Neural cell (in vitro differentiated cells): ENCODE measurements around the gene SULF2. TPM values are rescaled to one million over a fixed set of nuclear protein-coding genes. Genes with fewer than 3 reads are reported as not detected.

Experiments used
- polyA plus RNA-seq: library from polyadenylated mRNA; depleted of rRNA; stranded (reverse); fragments of >200 nt; gene quantifications from 2 replicates; pipeline ENCODE4 v1.2.3, GENCODE V29; 2014
- small RNA-seq, 3 experiments: library from RNA; depleted of rRNA; stranded (forward); fragments of <200 nt; gene quantifications; one replicate each; pipeline ENCODE3, GENCODE V24; 2012

Gene SULF2
- polyA plus RNA-seq, 1 donor from 2014 or later: 30.0 TPM

Small RNAs within 50 kb of the gene (small RNA-seq; reads per million reads assigned to genes)
- gene RNU7-173P: 0 reads per million in 3 experiments
